Left ventricle myocardium inferior (tissue), 1 donor: ENCODE measurements around the gene TCF20. TPM values are rescaled to one million over a fixed set of nuclear protein-coding genes. Genes with fewer than 3 reads are reported as not detected.

Source experiments
- DNase-seq: peaks from one replicate; pipeline ENCODE4 v3.0.0-alpha.2; 2020
- H3K27ac ChIP-seq: fragments of 200-600 bp; replicated peaks from 2 replicates; pipeline ENCODE4 v1.8.0; 2021
- H3K27me3 ChIP-seq: fragments of 200-600 bp; 2 replicates; pipeline ENCODE4 v1.8.0; 2021; ENCODE audit warnings: low read depth
- H3K36me3 ChIP-seq: fragments of 200-600 bp; 2 replicates; pipeline ENCODE4 v1.8.0; 2021
- H3K4me1 ChIP-seq: fragments of 200-600 bp; 2 replicates; pipeline ENCODE4 v1.8.0; 2021
- H3K4me3 ChIP-seq: fragments of 200-600 bp; 2 replicates; pipeline ENCODE4 v1.8.0; 2021; ENCODE audit warnings: mild to moderate bottlenecking, moderate library complexity
- H3K9me3 ChIP-seq: fragments of 200-600 bp; replicated peaks from 2 replicates; pipeline ENCODE4 v1.8.0; 2021
- intact Hi-C: fragments of 100-400 bp; cut with micrococcal nuclease; formaldehyde crosslinking; loops from one replicate; pipeline ENCODE4 v1.11.0; 2022
- total RNA-seq: library from RNA; stranded (reverse); fragmentation: NEBNext Ultra II Directional; extraction: Animal tissue kit (Norgen Biotek cat#: 25700); gene quantifications from one replicate; pipeline ENCODE4 v1.2.1, GENCODE V29; 2021
- TF ChIP-seq, protein P1 (sequence below): fragments of 200-600 bp; IDR thresholded peaks from 2 replicates; pipeline ENCODE4 v1.8.0; 2021; ENCODE audit warnings: antibody characterized with exemption, mild to moderate bottlenecking, borderline replicate concordance
- donor health status: DM: no; HTN: yes; CAD: no; lungs with severe emphysema.

TCF20 gene
- total RNA-seq, 1 donor from 2014 or later = 17.2 TPM

DNA sequence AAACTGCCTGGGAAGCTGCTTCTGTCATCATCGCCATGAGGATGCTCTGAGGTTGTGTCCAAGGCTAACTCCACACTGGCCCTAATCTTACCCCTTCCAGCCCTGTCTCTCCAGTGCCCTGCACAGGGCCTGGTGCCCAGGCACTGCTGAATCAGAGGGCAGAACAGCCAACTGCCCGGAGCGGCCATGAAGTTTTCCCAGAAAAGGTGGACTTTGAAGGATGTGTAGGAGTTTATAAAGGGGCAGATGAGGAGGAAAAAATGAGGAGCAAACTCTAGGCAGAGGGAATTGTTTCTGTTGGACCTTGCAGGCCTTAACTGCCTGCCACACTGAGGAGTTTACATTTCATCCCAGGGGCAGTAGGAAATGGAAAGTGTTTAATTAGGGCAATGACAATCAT, 39.4 kb upstream of the TCF20 start:
- peaks cover 78% of the 10 kb centered on the region for H3K27me3 ChIP-seq
- TF ChIP-seq, protein P1, sequence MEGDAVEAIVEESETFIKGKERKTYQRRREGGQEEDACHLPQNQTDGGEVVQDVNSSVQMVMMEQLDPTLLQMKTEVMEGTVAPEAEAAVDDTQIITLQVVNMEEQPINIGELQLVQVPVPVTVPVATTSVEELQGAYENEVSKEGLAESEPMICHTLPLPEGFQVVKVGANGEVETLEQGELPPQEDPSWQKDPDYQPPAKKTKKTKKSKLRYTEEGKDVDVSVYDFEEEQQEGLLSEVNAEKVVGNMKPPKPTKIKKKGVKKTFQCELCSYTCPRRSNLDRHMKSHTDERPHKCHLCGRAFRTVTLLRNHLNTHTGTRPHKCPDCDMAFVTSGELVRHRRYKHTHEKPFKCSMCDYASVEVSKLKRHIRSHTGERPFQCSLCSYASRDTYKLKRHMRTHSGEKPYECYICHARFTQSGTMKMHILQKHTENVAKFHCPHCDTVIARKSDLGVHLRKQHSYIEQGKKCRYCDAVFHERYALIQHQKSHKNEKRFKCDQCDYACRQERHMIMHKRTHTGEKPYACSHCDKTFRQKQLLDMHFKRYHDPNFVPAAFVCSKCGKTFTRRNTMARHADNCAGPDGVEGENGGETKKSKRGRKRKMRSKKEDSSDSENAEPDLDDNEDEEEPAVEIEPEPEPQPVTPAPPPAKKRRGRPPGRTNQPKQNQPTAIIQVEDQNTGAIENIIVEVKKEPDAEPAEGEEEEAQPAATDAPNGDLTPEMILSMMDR = no peak
- intact Hi-C loops = no loop called here
- no peak overlapping the region for H3K27ac ChIP-seq
- H3K4me3 ChIP-seq = no peak overlapping the region
- DNase-seq = no peak
- peaks cover 12% of the 10 kb centered on the region for H3K4me1 ChIP-seq
- H3K9me3 ChIP-seq = no peaks in the 10 kb centered on the region
- H3K36me3 ChIP-seq = no peaks in the 10 kb centered on the region

DNA sequence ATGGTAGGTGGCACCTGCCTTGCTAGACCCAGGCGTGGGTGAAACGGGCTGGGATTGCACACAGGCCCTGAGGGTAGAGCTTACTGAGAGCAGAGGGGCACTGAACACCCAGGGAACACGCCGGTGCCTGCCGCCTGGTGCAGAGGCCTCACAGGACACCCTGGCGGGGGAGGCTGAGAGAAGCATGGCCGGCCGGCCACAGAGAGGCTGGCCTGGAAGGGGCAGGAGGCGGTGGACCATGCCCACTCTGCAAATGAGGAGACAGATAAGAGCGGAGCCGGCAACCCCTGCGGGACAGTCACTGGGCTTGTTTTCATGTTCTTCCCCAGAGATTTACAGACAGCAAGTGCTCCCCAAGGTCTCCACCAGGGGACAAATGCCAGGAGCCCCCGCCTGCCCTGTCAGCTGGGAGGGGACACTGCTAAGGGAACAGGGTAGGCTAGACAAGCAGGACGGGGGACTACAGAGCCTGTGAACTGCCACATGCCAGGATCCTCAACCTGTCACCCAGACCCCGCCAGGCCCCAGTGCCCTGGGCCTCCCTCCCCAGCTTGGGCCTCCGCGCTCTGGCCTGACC, 38.5 kb upstream of the TCF20 start:
- Histone ChIP-seq H3K36me3 (no peaks in the 10 kb centered on the region), H3K4me1 (peaks cover 4% of the 10 kb centered on the region), H3K9me3 (no peaks in the 10 kb centered on the region), H3K27me3 (peaks cover 80% of the 10 kb centered on the region), H3K4me3 (no peak overlapping the region), H3K27ac (no peak overlapping the region)
- TF ChIP-seq, protein P1 = no peak
- intact Hi-C loops = no loop called here
- DNase-seq = no peak

DNA sequence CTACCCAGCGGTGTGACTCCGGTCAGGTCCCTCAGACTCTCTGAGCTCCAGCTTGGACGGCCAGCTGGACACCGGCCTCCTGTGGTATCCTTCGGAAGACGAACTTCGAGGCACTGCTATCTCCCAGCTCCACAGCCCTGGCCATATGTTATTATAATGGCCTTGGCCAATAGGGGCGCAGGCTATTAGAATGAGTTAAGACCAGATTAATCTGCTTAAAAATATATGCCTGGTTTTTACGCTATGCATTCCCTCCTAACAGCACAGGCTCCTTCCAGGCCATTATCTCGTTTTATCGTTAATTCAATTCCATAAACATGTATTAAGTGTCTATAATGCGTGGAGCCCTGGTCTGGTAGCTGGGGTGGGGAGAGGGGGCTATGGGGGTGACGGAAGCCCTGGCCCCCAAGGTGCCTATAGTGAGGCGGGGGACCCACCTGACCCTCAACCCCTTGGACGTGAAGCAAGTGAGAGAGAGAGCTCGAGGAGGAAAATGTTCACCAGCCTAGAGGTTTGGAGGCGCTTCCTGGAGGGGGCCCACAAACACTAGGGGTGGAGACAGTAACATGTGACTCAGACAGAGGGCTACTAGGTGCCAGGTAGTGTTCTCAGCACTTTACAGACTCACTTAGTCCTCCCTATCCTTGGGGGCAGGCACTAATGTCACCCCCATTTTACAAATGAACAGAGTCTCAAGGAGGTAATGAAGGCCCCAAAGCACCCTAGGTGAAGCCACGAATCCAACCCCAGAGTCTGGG, 37.5 kb upstream of the TCF20 start:
- intact Hi-C loops = no loop called here
- TF ChIP-seq, protein P1 = no peak
- Histone ChIP-seq H3K4me1 (no peaks in the 10 kb centered on the region), H3K27ac (no peak overlapping the region), H3K36me3 (no peaks in the 10 kb centered on the region), H3K4me3 (no peak overlapping the region), H3K27me3 (peaks cover 83% of the 10 kb centered on the region), H3K9me3 (no peaks in the 10 kb centered on the region)
- DNase-seq = no peak

DNA sequence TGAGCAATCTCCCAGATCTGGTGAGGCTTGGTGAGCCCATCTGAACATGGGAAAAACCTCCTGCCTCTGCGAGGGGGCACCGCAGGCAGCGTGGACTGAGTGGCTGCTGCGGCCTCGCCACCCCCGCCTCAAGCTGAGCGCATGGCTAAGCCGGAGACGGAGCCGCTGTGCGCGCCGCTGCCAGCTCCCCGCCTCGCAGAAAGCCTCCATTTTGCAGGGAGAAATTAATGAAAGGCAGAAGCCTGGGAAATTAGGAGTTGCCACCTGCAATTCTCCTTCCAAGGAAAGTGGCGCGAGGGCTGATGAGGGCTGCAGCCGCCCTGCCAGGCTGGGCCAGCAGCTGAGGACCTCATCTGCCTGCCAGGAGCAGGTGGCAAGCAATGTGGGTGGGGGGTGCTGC, 35.6 kb upstream of the TCF20 start:
- Histone ChIP-seq H3K27me3 (peaks cover 79% of the 10 kb centered on the region), H3K9me3 (no peaks in the 10 kb centered on the region), H3K27ac (no peak overlapping the region), H3K4me3 (no peak overlapping the region), H3K36me3 (no peaks in the 10 kb centered on the region), H3K4me1 (no peaks in the 10 kb centered on the region)
- DNase-seq = no peak
- TF ChIP-seq, protein P1 = no peak
- intact Hi-C loops = no loop called here

DNA sequence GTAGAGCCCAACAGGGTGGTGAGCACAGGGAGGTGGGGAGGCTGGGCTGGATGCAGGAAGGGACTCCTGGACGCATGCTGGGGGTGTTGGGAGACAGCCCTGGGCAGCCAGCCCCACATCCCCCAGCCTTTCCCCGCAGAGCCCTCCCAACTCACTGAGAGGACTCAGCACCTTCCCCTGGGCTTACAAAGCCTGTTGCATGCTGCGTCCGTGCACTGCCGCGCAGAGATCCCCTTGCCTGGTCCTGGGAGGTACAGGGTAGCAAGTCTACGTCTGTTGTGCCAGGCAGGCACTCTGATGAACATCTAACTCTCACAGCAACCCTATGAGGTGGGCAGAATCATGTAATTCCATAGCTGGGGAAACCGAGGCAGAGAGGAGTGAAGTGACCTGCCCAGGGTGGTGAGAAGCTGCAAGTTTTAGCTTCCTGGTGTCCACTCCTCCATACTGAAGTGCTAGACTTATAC, 33.9 kb upstream of the TCF20 start:
- Histone ChIP-seq H3K27me3 (peaks cover 81% of the 10 kb centered on the region), H3K9me3 (no peaks in the 10 kb centered on the region), H3K36me3 (no peaks in the 10 kb centered on the region), H3K4me1 (no peaks in the 10 kb centered on the region), H3K27ac (no peak overlapping the region), H3K4me3 (no peak overlapping the region)
- no peak for DNase-seq
- intact Hi-C loops = no loop called here
- TF ChIP-seq, protein P1 = no peak
